Activated CD4-positive, CD25-positive, alpha-beta regulatory T cell (primary cell): ENCODE measurements around the gene STK10.
A peak's percentile ranks its signal among the peaks of the same experiment; 100 is the strongest.

Source experiments
- DNase-seq, 4 experiments: peaks; one replicate each; lab custom pipeline; 2025; lab: John Stamatoyannopoulos, UW

Gene STK10

GRCh38 chr5:172106511-172107356 lies 81.3 kb downstream of the STK10 start:
- peak; percentile 31 to 63 (median 49) for DNase-seq

- no peak for DNase-seq
Measured at GRCh38 chr5:172105811-172106210, 82.2 kb downstream of the STK10 start.

- no peak for DNase-seq
Measured at GRCh38 chr5:172104801-172105701, 83.0 kb downstream of the STK10 start.

GRCh38 chr5:172104021-172104420 lies 84.0 kb downstream of the STK10 start:
- DNase-seq, result no peak

- no peak for DNase-seq
Measured at GRCh38 chr5:172102913-172103626, 85.0 kb downstream of the STK10 start.

- no peak for DNase-seq
Measured at GRCh38 chr5:172102218-172102870, 85.7 kb downstream of the STK10 start.

GRCh38 chr5:172101547-172102217 lies 86.3 kb downstream of the STK10 start:
- no peak for DNase-seq

- no peak for DNase-seq
Measured at GRCh38 chr5:172098883-172099282, 89.1 kb downstream of the STK10 start.

- DNase-seq, result no peak
Measured at GRCh38 chr5:172098046-172098445, 90.0 kb downstream of the STK10 start.

GRCh38 chr5:172097356-172097755 lies 90.7 kb downstream of the STK10 start:
- no peak for DNase-seq

GRCh38 chr5:172096207-172096940 lies 91.7 kb downstream of the STK10 start:
- no peak for DNase-seq

GRCh38 chr5:172095368-172096206 lies 92.4 kb downstream of the STK10 start:
- DNase-seq, result no peak

- DNase-seq, result no peak
Measured at GRCh38 chr5:172093965-172094364, 94.1 kb downstream of the STK10 start.

- DNase-seq, result no peak
Measured at GRCh38 chr5:172093559-172093958, 94.5 kb downstream of the STK10 start.

GRCh38 chr5:172091956-172092732 lies 95.9 kb downstream of the STK10 start:
- DNase-seq, result no peak

GRCh38 chr5:172090976-172091547 lies 97.0 kb downstream of the STK10 start:
- DNase-seq, result no peak

GRCh38 chr5:172089298-172090117 lies 98.5 kb downstream of the STK10 start:
- DNase-seq, result no peak
